ENCODE data around the gene MAPK10.

MAPK10 gene

GRCh38 chr4:86359944-86360478, at the start of gene MAPK10:
Gene MAPK10, minus strand, starts transcription at chr4:86360053.
- no peak for DNase-seq (ENCODE audit: low read depth)

DNA sequence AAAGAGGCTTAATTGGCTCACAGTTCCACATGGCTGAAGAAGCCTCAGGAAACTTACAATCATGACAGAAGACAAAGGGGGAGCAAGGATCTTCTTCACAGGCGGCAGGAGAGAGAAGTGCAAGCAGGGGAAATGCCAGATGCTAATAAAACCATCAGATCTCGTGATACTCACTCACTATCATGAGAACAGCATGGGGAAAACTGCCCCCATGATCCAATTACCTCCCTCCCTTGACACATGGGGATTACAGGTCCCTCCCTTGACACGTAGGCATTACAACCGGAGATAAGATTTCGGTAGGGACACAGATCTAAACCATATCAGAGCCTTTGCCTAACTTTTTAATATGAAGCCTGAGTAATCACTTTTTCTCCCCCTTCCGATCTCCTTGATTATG, 43.7 kb upstream of the MAPK10 start:
- no peak for DNase-seq (ENCODE audit: low read depth)

GRCh38 chr4:86401826-86402225, 42.0 kb upstream of the MAPK10 start:
- no peak for DNase-seq (ENCODE audit: low read depth)

- no peak for DNase-seq (ENCODE audit: low read depth)
Observed at GRCh38 chr4:86400216-86400615, 40.4 kb upstream of the MAPK10 start.

DNA sequence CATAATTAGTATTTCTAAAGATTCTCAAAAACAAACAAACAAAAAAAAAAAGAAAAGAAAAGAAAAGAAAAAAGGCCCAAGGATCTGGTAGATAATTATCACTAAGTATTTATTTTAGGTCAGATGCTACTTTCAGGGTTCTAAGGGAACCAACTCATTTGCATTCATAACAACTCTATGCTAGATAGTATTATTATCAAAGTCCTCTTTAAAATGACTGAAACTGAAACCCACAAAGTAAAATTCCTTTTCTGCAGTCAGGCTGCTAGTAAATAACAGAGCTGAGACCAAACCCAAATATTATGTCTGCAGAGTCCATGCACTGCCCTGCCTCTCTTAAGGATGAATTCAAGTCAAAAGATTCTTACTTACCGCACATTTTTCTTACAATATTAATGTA, 38.3 kb upstream of the MAPK10 start:
- DNase-seq (ENCODE audit: low read depth) = no peak

DNA sequence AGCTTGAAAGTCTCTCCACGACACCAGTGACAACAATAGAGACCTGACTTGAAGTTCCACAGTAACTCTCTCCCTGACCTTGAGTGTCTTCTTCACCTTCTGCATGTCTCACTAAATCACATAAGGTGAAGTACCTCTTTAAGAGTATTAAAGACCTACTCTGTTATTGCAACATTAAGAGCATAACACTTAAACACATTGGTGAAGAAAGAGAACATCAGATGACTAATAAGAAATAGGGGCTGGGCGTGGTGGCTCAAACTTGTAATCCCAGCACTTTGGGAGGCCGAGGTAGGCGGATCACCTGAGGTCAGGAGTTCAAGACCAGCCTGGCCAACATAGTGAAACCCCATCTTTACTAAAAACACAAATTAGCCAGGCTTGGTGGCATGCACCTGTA, 33.9 kb upstream of the MAPK10 start:
- DNase-seq (ENCODE audit: low read depth) = no peak

DNA sequence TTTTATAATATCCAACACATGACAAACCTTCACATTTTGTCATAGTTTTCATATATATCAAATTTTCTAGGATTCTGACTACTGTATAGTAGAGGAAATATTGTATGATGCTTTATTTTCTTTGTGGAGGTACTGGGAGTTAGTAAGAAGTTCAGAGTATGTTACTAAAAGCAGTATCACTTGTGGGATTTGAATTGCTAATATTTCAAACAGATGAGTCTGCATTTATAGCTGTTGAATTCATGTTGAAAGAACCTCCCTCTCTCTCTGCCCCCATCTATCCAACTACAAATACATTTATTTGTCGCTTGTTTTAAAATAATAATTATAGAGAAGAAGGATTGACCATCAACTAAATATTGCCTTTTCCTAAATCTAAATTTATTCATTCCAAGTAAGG, 29.8 kb upstream of the MAPK10 start:
- no peak for DNase-seq (ENCODE audit: low read depth)

DNA sequence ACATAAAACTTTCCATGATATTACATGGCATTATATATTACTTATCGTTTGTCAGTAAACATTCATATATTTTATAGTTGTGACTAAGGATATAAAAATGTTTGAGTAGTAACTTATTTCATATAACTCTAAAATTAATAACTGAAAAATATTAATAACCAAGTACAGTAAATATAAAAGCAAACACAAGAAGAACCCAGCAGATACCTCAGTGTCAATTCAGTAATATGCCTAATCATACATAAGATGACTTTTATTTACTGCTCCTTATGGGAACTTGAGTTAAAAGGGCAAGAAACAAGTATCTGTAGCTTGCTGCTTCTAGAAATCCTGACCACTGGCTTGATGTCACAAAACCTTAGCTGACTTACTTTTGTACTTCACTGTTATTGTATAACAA, 28.4 kb upstream of the MAPK10 start:
- DNase-seq (ENCODE audit: low read depth) = no peak

- DNase-seq (ENCODE audit: low read depth) = no peak
Observed at GRCh38 chr4:86386817-86387415, 27.1 kb upstream of the MAPK10 start.

DNA sequence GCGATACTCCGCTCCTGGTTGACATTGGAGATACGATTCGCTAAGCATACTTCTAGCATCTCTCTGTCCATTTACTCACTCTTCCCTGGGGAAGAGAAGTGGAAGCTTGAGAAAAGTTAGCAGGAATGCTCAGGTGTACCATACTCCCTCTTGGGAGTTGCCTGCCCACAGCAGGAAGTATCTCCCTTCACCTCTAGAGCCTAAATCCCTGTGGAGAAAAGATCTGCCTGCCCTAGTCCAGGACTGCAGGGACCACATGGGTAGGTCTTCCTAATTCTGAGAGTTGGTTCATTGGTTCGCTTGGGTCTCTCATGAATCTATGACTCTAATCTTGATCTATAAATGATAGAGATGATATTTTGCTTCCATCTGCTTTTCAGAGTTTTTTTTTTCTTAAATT, 26.3 kb upstream of the MAPK10 start:
- DNase-seq (ENCODE audit: low read depth) = no peak

DNA sequence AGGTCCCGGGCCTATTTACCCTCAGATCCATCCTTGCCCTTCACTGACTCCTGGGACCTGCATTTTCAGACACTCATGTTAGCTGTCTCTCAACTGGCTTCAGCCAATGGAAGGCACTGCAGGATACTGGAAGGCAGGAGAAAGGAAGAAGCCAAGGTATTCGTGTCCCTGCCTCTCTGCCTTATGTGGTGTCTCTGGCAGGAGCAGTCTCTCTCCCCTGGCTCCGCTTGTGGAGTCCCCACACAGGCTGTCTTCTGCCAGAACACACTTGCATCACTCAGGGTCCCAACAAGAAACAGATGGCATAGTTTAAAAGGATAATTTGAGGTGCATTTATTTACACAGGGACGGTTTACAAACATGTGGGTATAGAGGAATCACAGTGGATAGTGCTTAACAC, 21.6 kb upstream of the MAPK10 start:
- no peak for DNase-seq (ENCODE audit: low read depth)

DNA sequence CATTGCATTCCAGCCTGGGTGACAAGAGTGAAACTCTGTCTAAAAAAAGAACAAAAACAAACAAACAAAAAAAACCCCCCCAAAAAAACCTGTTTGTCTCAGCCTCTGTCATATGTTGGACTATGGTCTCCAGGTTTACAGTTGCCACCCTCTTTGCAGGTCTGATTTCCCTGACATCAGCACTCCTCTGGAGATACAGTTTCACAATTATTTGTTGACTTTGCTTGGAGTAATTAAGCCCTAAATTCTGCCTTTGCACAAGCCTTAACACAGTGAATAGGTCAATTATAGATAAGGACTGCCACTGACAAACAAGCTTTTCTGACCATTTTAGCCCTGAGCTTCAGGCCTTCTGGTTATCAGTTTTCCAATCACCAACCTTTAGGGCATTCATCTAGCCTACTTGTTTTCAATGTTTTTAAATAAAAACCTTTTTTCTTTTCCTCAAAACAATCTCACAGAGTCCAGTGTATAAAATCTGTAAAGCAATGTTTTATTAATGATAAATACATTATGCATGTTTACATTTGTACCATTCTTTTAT, 20.4 kb upstream of the MAPK10 start:
- DNase-seq (ENCODE audit: low read depth) = no peak

- DNase-seq (ENCODE audit: low read depth) = no peak
Observed at GRCh38 chr4:86376850-86377249, 17.0 kb upstream of the MAPK10 start.

DNA sequence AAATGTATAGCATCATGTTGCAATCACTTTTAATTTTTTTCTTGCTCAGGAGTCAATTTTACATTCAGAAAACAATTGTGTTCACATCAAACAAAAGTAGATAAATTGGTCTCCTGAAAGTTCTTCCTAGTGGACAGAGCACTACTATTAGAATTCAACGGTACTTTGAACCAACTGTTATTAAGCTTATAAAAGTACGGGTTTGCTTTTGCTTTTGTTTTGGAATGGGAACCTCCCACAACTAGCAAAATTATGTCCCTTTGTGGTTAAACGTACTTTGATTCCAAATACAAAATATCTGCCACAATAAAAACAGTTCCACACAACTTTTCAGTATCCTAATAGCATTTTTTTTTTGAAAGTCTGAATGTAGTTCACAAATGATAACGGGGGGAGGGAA, 8.6 kb upstream of the MAPK10 start:
- no peak for DNase-seq (ENCODE audit: low read depth)

GRCh38 chr4:86367577-86367976, 7.7 kb upstream of the MAPK10 start:
- peak; percentile 41 for DNase-seq (ENCODE audit: low read depth)

DNA sequence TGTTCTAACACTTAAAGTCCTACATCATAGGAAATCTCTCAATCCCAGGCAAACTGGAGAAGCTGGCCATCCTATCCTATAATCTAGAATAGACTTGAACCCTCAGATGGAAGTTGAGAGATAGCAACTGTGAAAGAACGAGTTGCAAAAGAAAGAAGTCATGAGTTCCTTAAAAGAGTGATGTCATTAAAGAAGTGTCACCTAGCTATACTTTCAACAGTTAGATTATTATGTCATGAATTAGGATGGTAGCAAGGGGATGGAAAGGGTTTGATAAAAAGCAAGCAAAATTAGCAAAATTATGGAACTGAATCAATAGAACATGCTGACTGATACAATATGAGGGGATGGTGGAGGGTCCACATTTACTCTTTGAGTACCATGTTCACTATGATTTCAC, 7.1 kb upstream of the MAPK10 start:
- no peak for DNase-seq (ENCODE audit: low read depth)

GRCh38 chr4:86362510-86362909, 2.7 kb upstream of the MAPK10 start:
- DNase-seq (ENCODE audit: low read depth) = no peak

DNA sequence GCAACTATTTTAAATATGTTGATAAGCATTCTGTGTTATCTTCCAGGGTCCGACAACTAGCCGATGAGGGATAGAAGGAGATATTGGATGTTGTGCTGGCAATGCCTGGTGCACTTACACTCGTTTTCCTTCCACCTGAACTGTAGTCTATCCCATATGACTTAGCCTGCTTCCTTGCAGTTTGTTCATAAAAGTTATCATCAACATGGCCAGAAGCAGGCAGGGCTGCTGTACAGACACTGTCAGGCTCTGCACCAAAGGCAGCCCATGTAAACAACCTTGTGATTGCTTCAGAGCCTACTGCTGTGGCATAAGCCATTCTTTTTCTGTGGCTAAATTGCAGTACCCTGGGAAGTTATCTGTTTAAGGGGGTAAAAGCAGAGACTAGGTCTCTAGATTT, 1.6 kb downstream of the MAPK10 start:
- no peak for DNase-seq (ENCODE audit: low read depth)

DNA sequence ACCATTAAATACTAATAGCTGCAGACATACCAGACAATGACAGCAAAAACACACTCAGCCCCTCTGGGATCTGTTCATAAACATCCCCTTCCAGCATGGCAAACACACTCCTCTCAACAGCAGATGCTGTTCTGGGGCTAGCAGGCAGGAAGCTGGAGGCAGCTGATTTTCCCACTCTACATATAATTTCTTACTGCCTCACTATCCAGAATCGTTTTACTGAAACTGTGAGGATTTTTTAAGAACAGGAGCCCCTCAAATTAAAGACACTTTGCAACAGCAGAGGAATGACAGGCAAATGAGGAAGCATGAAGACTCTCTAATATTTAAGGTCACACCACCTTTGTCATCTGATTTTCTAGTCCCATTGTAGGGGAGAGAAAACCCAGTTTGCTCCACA, 2.2 kb downstream of the MAPK10 start:
- DNase-seq (ENCODE audit: low read depth) = no peak

- DNase-seq (ENCODE audit: low read depth) = no peak
Observed at GRCh38 chr4:86356425-86357210, 3.2 kb downstream of the MAPK10 start.

DNA sequence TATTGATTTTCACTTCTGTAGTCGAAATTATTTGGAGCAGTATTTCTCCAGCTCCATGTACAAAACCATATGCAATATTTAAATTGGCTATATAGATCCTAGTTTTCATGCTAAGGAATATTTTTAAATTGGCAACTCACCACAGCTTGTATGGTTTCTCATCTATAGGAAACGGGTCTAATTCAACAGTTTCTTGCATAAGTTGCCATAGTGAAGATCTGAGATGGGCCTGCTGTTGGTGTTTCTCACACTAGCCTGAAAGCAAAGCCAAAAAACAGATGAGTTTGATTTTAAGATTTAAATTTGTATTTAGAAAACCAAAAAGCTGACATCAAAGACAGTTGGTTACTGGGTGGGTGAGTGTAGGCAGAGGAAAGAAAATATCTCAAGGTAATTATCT, 5.5 kb downstream of the MAPK10 start:
- no peak for DNase-seq (ENCODE audit: low read depth)

DNA sequence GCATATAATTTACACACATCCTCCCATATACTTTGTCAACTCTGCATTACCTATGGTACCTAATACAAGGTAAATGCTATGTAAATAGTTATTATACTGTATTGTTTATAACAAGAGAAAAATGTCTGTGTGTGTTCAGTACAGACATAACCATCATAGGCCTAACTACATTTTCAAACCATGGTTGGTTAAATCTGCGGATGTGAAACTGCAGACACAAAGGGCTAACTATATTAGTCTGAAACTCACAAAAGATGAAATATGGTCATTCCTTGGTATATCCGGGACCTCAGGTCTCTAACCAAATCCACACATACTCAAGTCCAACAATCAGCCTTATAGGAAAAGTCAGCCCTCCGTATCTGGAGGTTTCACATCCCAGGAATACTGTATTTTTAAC, 13.5 kb downstream of the MAPK10 start:
- DNase-seq (ENCODE audit: low read depth) = no peak

DNA sequence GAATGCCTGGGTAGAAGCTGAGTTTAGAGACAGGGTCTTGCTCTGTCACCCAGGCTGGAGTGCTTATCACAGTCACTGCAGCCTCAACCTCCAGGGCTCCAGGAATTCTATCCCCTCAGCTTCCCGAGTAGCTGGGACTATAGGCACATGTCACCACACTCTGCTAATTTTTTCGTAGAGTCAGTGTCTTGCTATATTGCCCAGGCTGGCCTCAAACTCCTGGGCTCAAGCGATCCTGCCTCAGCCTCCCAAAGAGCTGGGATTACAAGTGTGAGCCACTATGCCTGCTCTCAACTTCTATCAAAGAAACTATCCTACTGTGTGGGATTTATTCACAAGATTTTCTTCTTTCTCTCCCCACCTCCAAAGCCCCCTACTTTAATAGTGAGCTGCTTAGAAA, 15.7 kb downstream of the MAPK10 start:
- no peak for DNase-seq (ENCODE audit: low read depth)

GRCh38 chr4:86338989-86339388, 20.9 kb downstream of the MAPK10 start:
- DNase-seq (ENCODE audit: low read depth) = peak; percentile 85

Measured in GM04503 (cell line).